ENCODE results near the gene ISCU.

DNA sequence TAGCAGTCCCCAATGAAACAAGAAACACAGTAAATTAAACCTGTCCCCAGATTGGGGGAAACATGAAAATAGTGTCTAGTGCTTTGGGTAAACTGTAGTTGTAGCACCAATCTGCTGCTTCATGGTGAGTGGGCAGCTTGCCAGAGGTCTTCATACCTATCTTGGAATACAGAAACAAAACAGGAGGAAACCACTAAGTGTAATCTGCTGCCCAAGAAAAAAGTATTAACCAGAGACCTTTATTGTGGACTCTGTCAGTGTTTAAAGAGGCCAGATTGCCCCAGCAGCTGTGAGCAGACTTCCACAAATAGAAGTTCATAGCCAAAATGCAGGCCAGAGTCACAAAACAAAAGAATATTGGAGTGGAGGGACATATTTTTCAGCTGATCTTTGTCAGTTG, 2.3 kb downstream of the ISCU start:
- TF ChIP-seq POLR2A (IDR thresholded peaks at IDR 0.05; ENCODE audit: extremely low read depth, insufficient read length), result no peak
- TF ChIP-seq, protein P1, sequence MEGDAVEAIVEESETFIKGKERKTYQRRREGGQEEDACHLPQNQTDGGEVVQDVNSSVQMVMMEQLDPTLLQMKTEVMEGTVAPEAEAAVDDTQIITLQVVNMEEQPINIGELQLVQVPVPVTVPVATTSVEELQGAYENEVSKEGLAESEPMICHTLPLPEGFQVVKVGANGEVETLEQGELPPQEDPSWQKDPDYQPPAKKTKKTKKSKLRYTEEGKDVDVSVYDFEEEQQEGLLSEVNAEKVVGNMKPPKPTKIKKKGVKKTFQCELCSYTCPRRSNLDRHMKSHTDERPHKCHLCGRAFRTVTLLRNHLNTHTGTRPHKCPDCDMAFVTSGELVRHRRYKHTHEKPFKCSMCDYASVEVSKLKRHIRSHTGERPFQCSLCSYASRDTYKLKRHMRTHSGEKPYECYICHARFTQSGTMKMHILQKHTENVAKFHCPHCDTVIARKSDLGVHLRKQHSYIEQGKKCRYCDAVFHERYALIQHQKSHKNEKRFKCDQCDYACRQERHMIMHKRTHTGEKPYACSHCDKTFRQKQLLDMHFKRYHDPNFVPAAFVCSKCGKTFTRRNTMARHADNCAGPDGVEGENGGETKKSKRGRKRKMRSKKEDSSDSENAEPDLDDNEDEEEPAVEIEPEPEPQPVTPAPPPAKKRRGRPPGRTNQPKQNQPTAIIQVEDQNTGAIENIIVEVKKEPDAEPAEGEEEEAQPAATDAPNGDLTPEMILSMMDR (IDR thresholded peaks at IDR 0.05; ENCODE audit: low read depth, low read length), result no peak
